Keratinocyte (primary cell): ENCODE measurements around the gene ARPC5L.

Experiments used
- EZH2 ChIP-seq: IDR thresholded peaks from one replicate; pipeline ENCODE4 v1.6.1; 2012; ENCODE audit warnings: inconsistent platforms, mild to moderate bottlenecking, low read length, moderate library complexity
- TF ChIP-seq, protein P1 (sequence below), 3 experiments: IDR thresholded peaks in 1 of 3; conservative IDR thresholded peaks in 1 of 3; optimal IDR thresholded peaks in 1 of 3; 2 replicates in 2 of 3; 3 replicates in 1 of 3; pipeline versions ENCODE3 to v1.5.1; 2011; ENCODE audit warnings: low read length in 3 of 3, mild to moderate bottlenecking in 3 of 3, moderate library complexity in 2 of 3, control low read depth in 1 of 3, inconsistent platforms in 1 of 3; ENCODE audit not compliant: insufficient read depth in 2 of 3; ENCODE audit errors: extremely low read depth in 1 of 3

- TF ChIP-seq, protein P1, sequence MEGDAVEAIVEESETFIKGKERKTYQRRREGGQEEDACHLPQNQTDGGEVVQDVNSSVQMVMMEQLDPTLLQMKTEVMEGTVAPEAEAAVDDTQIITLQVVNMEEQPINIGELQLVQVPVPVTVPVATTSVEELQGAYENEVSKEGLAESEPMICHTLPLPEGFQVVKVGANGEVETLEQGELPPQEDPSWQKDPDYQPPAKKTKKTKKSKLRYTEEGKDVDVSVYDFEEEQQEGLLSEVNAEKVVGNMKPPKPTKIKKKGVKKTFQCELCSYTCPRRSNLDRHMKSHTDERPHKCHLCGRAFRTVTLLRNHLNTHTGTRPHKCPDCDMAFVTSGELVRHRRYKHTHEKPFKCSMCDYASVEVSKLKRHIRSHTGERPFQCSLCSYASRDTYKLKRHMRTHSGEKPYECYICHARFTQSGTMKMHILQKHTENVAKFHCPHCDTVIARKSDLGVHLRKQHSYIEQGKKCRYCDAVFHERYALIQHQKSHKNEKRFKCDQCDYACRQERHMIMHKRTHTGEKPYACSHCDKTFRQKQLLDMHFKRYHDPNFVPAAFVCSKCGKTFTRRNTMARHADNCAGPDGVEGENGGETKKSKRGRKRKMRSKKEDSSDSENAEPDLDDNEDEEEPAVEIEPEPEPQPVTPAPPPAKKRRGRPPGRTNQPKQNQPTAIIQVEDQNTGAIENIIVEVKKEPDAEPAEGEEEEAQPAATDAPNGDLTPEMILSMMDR (optimal IDR thresholded peaks at IDR 0.05 in 1 of 3, IDR thresholded peaks at IDR 0.05 in 1 of 3, conservative IDR thresholded peaks at IDR 0.05 in 1 of 3; ENCODE audit: extremely low read depth in 1 of 3, insufficient read depth in 2 of 3, low read length in 3 of 3) = no peak
- no peak for TF ChIP-seq EZH2
Observed at GRCh38 chr9:124828489-124829333, 33.2 kb upstream of the ARPC5L start.
